Activated CD8-positive, alpha-beta T cell treated with anti-CD3 and anti-CD28 coated beads, Interleukin-2, amount 10 ng/mL, durations not matched to agents 7 days and 5 days (primary cell): Measurements from ENCODE around the gene MDC1. TPM values are rescaled to one million over a fixed set of nuclear protein-coding genes. Genes with fewer than 3 reads are reported as not detected.
A peak's percentile ranks its signal among the peaks of the same experiment; 100 is the strongest.

Experiments
- ATAC-seq: fragments of 150-1000 bp; cut with Tn5 transposase; one replicate; pipeline ENCODE4 v1.10.0; 2021; ENCODE audit warnings: moderate library complexity
- CTCF ChIA-PET: fragments of 350-600 bp; sonication (Branson Sonifier 250); formaldehyde crosslinking; loops from one replicate; lab custom pipeline; 2021; ENCODE audit warnings: antibody characterized with exemption; lab: Charles Lee
- POLR2A ChIA-PET: fragments of 350-600 bp; sonication (Branson Sonifier 250); formaldehyde crosslinking; loops from one replicate; lab custom pipeline; 2021; ENCODE audit warnings: antibody characterized with exemption; lab: Charles Lee
- DNase-seq: peaks from one replicate; pipeline ENCODE4 v3.0.0-alpha.2; 2020
- H3K27ac Mint-ChIP-seq: one replicate; pipeline ENCODE4 v1.8.0; 2021; ENCODE audit warnings: mild to moderate bottlenecking, mixed read lengths
- H3K27me3 Mint-ChIP-seq: one replicate; pipeline ENCODE4 v1.8.0; 2021; ENCODE audit warnings: low read depth, mixed read lengths
- H3K36me3 Mint-ChIP-seq: one replicate; pipeline ENCODE4 v1.8.0; 2021; ENCODE audit warnings: low read depth, mixed read lengths
- H3K4me1 Mint-ChIP-seq: one replicate; pipeline ENCODE4 v1.8.0; 2021; ENCODE audit warnings: low read depth, mixed read lengths
- H3K4me3 Mint-ChIP-seq: one replicate; pipeline ENCODE4 v1.8.0; 2021; ENCODE audit warnings: mild to moderate bottlenecking, mixed read lengths
- H3K9me3 Mint-ChIP-seq: one replicate; pipeline ENCODE4 v1.8.0; 2022; ENCODE audit warnings: mixed read lengths; ENCODE audit not compliant: insufficient read depth
- total RNA-seq, 2 experiments: library from RNA; stranded (reverse); gene quantifications; one replicate each; pipeline ENCODE4 v1.2.3, GENCODE V29; 2021

The MDC1 gene
- total RNA-seq, 2 experiments from 2014 or later: 48.5 to 52.4 TPM

- H3K27ac Mint-ChIP-seq: peak within 1 kb of the TSS; percentile 96
- peak; percentile 44 for ATAC-seq
- H3K4me3 Mint-ChIP-seq: peak within 1 kb of the TSS; percentile 99
- no peaks in the 10 kb centered on the region for H3K9me3 Mint-ChIP-seq
- H3K4me1 Mint-ChIP-seq: peaks cover 63% of the 10 kb centered on the region
- ChIA-PET POLR2A (interaction anchor here (0.6 to 3.5 kb wide), 17 partner anchors 8 to 132 kb away, joined by 3 to 40 read pairs (median 4); partner anchors contain the start of gene MRPS18B), CTCF (interaction anchor here (0.8 to 2.9 kb wide), 16 partner anchors 11 to 85 kb away, joined by 3 to 13 read pairs (median 6); no protein-coding TSS in a partner anchor)
- DNase-seq: peak; percentile 85
- no peaks in the 10 kb centered on the region for H3K27me3 Mint-ChIP-seq
- H3K36me3 Mint-ChIP-seq: peaks cover 45% of the 10 kb centered on the region
Observed at GRCh38 chr6:30744054-30744805, 27.1 kb upstream of the MDC1 start, which contains the start of gene IER3. TSS of gene IER3 (minus strand) at chr6:30744547. CDS start at chr6:30744518, 29 bp downstream.

DNA sequence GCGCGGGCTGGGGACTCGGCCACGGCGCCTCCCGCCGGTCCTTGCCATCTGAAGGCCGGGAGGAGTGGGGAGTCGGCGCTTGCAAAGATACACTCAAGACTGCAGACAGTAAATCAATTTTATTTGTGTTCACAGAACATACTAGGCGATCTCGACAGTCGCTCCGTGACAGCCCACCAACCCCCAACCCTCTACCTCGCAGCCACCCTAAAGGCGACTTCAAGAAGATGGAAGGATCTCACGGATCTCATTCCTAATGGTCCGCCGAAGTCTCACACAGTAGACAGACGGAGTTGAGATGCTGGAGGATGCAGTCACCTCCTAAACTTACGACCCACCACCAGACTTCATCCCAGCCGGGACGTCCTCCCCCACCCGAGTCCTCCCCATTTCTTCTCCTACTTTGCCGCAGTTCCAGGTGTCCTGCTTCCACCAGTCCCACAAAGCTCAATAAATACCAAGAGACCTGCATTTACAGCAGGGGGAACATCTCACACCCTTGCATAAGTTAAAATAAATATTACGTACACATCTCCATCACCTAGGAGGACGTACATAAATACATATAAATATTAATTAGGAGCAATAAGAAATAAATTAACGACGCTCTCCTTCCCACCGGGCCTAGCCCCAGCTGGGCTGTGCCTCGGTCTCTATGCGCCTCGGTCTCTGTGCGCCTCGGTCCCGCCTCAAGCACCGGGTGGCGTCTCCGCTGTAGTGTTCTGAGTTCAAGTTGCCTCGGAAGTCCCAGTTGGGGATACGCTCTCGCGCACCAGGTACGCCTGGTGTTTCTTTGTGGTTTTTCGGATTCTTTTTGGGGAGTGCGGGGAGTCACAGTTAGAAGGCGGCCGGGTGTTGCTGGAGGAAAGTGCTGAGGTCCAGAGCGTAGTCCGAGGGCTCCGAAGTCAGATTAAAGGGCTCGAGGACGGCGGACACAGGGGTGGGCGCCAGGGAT is 26.3 kb upstream of the MDC1 start:
- Mint-ChIP-seq H3K27me3 (no peaks in the 10 kb centered on the region), H3K36me3 (peaks cover 53% of the 10 kb centered on the region), H3K4me1 (peaks cover 67% of the 10 kb centered on the region), H3K9me3 (no peaks in the 10 kb centered on the region), H3K27ac (peak overlapping the region; percentile 96), H3K4me3 (peak overlapping the region; percentile 99)
- DNase-seq (peak; percentile 65), ATAC-seq (peak; percentile 52)
- ChIA-PET CTCF (interaction anchor here (1.1 to 2.9 kb wide), 14 partner anchors 12 to 86 kb away, joined by 3 to 13 read pairs (median 6); no protein-coding TSS in a partner anchor), POLR2A (interaction anchor here (0.5 to 3.5 kb wide), 18 partner anchors 7 to 212 kb away, joined by 3 to 40 read pairs (median 4); partner anchors contain the start of gene MRPS18B)

GRCh38 chr6:30742316-30743098 is 25.4 kb upstream of the MDC1 start, which contains the start of gene FLOT1:
TSS of gene FLOT1 (minus strand) at chr6:30742687. CDS start at chr6:30742189, 498 bp downstream.
- Mint-ChIP-seq H3K9me3 (peaks cover 4% of the 10 kb centered on the region), H3K36me3 (peaks cover 62% of the 10 kb centered on the region), H3K27me3 (no peaks in the 10 kb centered on the region), H3K4me3 (peak within 1 kb of the TSS; percentile 99), H3K27ac (peak within 1 kb of the TSS; percentile 96), H3K4me1 (peaks cover 69% of the 10 kb centered on the region)
- peak; percentile 98 for DNase-seq
- peak; percentile 78 for ATAC-seq
- CTCF ChIA-PET: interaction anchor here (0.9 to 2.5 kb wide), 14 partner anchors 11 to 86 kb away, joined by 3 to 13 read pairs (median 4); no protein-coding TSS in a partner anchor
- POLR2A ChIA-PET: interaction anchor here (0.5 to 3.5 kb wide), 15 partner anchors 10 to 213 kb away, joined by 3 to 40 read pairs (median 4); no protein-coding TSS in a partner anchor

DNA sequence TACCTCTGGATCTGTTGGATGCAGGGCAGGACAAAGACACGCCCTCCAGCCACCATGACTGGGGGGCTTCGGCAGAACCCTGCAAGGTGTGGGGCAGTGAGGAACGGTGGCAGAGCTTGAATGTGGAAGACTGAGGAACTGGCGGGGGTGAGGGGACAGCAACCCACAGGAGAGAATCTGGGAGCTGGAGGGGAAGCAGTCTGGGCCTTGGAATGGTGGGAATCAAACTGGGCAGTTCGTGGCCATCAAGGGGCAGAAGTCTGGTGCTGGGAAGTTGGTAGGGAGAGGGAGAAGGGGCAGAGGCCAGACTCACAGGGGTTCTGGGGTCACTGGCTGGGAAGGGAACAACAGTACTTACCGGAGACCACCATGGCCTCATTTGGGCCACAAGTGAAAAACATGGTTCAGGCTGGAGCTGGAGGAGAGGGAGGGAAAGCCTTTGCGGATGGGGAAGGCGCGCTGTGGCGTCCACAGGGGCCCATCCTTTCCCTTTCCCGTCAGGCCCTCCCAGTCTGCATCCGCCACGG is 24.8 kb upstream of the MDC1 start:
- ChIA-PET CTCF (interaction anchor here (0.9 to 1.3 kb wide), 8 partner anchors 11 to 87 kb away, joined by 3 to 13 read pairs (median 3); no protein-coding TSS in a partner anchor), POLR2A (interaction anchor here (0.5 to 3.5 kb wide), 9 partner anchors 16 to 127 kb away, joined by 3 to 40 read pairs (median 4); no protein-coding TSS in a partner anchor)
- no peak for ATAC-seq
- Mint-ChIP-seq H3K36me3 (peaks cover 68% of the 10 kb centered on the region), H3K27ac (peak overlapping the region; percentile 96), H3K4me1 (peaks cover 72% of the 10 kb centered on the region), H3K27me3 (no peaks in the 10 kb centered on the region), H3K4me3 (peak overlapping the region; percentile 99), H3K9me3 (peaks cover 4% of the 10 kb centered on the region)
- DNase-seq: no peak

GRCh38 chr6:30741063-30741779 is 24.1 kb upstream of the MDC1 start:
- H3K4me3 Mint-ChIP-seq: peak overlapping the region; percentile 99
- peaks cover 75% of the 10 kb centered on the region for H3K36me3 Mint-ChIP-seq
- H3K9me3 Mint-ChIP-seq: peaks cover 4% of the 10 kb centered on the region
- ATAC-seq (no peak), DNase-seq (no peak)
- H3K27ac Mint-ChIP-seq: peak overlapping the region; percentile 96
- peaks cover 74% of the 10 kb centered on the region for H3K4me1 Mint-ChIP-seq
- POLR2A ChIA-PET: interaction anchor here (0.5 to 3.5 kb wide), 5 partner anchors 20 to 59 kb away, joined by 3 to 40 read pairs (median 4); no protein-coding TSS in a partner anchor
- no peaks in the 10 kb centered on the region for H3K27me3 Mint-ChIP-seq
- CTCF ChIA-PET: interaction anchor here (0.9 to 5.2 kb wide), 12 partner anchors 10 to 346 kb away, joined by 3 to 32 read pairs (median 3); no protein-coding TSS in a partner anchor

DNA sequence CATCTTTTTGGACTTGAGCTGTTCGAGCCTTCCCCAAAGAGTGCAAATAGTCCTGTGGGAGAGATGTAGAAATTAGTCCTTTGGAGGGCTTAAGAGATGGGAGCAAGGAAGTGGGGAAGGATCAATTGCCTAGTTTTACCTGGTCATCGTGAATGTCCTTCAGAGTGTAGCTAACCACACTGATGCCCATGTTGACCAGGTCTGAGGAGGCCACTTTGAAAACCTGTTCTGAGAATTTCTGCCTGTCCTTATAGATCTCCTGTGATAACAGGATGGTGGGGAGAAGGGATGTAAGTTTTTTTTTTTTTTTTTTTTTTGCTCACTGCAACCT is 23.4 kb upstream of the MDC1 start:
- H3K9me3 Mint-ChIP-seq: peaks cover 4% of the 10 kb centered on the region
- ChIA-PET POLR2A (interaction anchor here (0.8 to 0.9 kb wide), 2 partner anchors 15 to 59 kb away, joined by 4 to 5 read pairs; no protein-coding TSS in a partner anchor), CTCF (interaction anchor here (0.9 to 5.2 kb wide), 6 partner anchors 11 to 347 kb away, joined by 3 to 32 read pairs (median 3); no protein-coding TSS in a partner anchor)
- H3K36me3 Mint-ChIP-seq: peaks cover 82% of the 10 kb centered on the region
- H3K27ac Mint-ChIP-seq: peak overlapping the region; percentile 96
- DNase-seq (no peak), ATAC-seq (no peak)
- peak overlapping the region; percentile 99 for H3K4me3 Mint-ChIP-seq
- H3K4me1 Mint-ChIP-seq: peaks cover 75% of the 10 kb centered on the region
- H3K27me3 Mint-ChIP-seq: no peaks in the 10 kb centered on the region

DNA sequence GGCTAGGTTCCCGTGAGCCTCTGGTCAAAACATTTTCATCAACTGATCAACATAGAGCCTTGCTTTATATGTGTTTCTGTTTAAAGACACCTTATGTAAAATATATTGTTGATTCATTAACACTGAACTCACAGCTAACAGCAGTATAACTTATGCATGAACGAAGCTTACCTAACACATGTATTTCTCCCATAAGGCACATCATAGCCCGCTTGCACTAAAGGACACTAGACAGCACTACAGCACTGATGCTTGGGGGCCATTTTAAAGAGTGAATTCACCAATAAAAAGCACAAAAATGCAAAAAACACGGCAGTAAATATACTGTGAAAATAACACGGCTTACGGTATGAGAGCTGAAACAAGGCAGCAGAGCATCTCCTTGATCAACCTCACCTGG is 21.5 kb upstream of the MDC1 start:
- H3K27ac Mint-ChIP-seq: peak overlapping the region; percentile 71
- no peaks in the 10 kb centered on the region for H3K27me3 Mint-ChIP-seq
- ChIA-PET CTCF (interaction anchor here (0.9 to 5.2 kb wide), 12 partner anchors 9 to 197 kb away, joined by 3 to 32 read pairs (median 5); partner anchors contain the start of genes DHX16 and MDC1), POLR2A (interaction anchor here (0.6 to 2.7 kb wide), 9 partner anchors 9 to 246 kb away, joined by 3 to 13 read pairs (median 4); partner anchors contain the start of gene TUBB)
- ATAC-seq (no peak), DNase-seq (no peak)
- H3K36me3 Mint-ChIP-seq: peaks cover 94% of the 10 kb centered on the region
- H3K9me3 Mint-ChIP-seq: peaks cover 4% of the 10 kb centered on the region
- H3K4me1 Mint-ChIP-seq: peaks cover 79% of the 10 kb centered on the region
- peak overlapping the region; percentile 99 for H3K4me3 Mint-ChIP-seq

- H3K27me3 Mint-ChIP-seq: no peaks in the 10 kb centered on the region
- ATAC-seq: no peak
- H3K36me3 Mint-ChIP-seq: peaks cover 89% of the 10 kb centered on the region
- peak overlapping the region; percentile 71 for H3K4me3 Mint-ChIP-seq
- peaks cover 4% of the 10 kb centered on the region for H3K9me3 Mint-ChIP-seq
- POLR2A ChIA-PET: interaction anchor here (0.6 to 2.6 kb wide), 10 partner anchors 8 to 243 kb away, joined by 3 to 17 read pairs (median 4); partner anchors contain the start of genes IER3 and PRR3
- peak overlapping the region; percentile 88 for H3K27ac Mint-ChIP-seq
- DNase-seq: no peak
- CTCF ChIA-PET: interaction anchor here (0.9 to 5.2 kb wide), 17 partner anchors 12 to 352 kb away, joined by 3 to 32 read pairs (median 4); partner anchors contain the start of genes MRPS18B and VARS2
- peaks cover 90% of the 10 kb centered on the region for H3K4me1 Mint-ChIP-seq
Observed at GRCh38 chr6:30735668-30736314, 18.7 kb upstream of the MDC1 start.
